ENCODE measurements around the gene LRIT3. TPM values are rescaled to one million over a fixed set of nuclear protein-coding genes. Genes with fewer than 3 reads are reported as not detected.

LRIT3 gene
- total and polyA plus RNA-seq, 2 of the 8 experiments (the other 6 are each of a cell fraction or from before 2014, with no cell fraction given) = 0.11 TPM; not detected in 1

GRCh38 chr4:109908731-109909130 is 60.8 kb downstream of the LRIT3 start:
- Histone ChIP-seq H3K36me3 (ENCODE audit: control insufficient read depth in 2 of 4, insufficient read depth in 4 of 4, low read length in 3 of 4) (no peaks in the 10 kb centered on the region), H3K27me3 (replicated peaks in 1 of 4; ENCODE audit: control insufficient read depth in 3 of 4, extremely low read depth in 1 of 4, insufficient read depth in 3 of 4, low read length in 3 of 4) (no peaks in the 10 kb centered on the region), H2BK5ac (ENCODE audit: low read depth, low read length) (no peak overlapping the region), H3K4me3 (ENCODE audit: extremely low read depth in 1 of 4, insufficient read depth in 2 of 4, low read depth in 3 of 4, low read length in 4 of 4) (no peak overlapping the region), H3K4ac (replicated peaks; ENCODE audit: insufficient read length, low read depth, low read length) (no peak overlapping the region), H3K79me2 (ENCODE audit: control insufficient read depth in 1 of 2, insufficient read depth in 2 of 2, low read length in 2 of 2) (no peaks in the 10 kb centered on the region), H2AFZ (ENCODE audit: low read length) (no peak overlapping the region), H4K5ac (ENCODE audit: insufficient read length, low read depth, low read length) (no peak overlapping the region), H2BK20ac (ENCODE audit: low read length) (no peak overlapping the region), H4K20me1 (replicated peaks in 1 of 2; ENCODE audit: control insufficient read depth in 1 of 2, insufficient read depth in 2 of 2, low read length in 2 of 2) (no peaks in the 10 kb centered on the region), H3K14ac (ENCODE audit: insufficient read length) (no peak overlapping the region), H2BK15ac (ENCODE audit: low read length) (no peak overlapping the region), H3K27ac (ENCODE audit: low read depth, low read length) (no peak overlapping the region), H3K4me1 (replicated peaks in 1 of 4; ENCODE audit: control insufficient read depth in 3 of 4, insufficient read depth in 4 of 4, low read length in 3 of 4) (peaks cover 0 to 8% (median 5%) of the 10 kb centered on the region in 4 experiments; a peak in 5 of 7 replicates), H3K79me1 (ENCODE audit: low read depth, low read length) (no peaks in the 10 kb centered on the region), H3K4me2 (ENCODE audit: insufficient read depth in 1 of 2, low read depth in 2 of 2, low read length in 2 of 2) (no peak overlapping the region), H2AK5ac (ENCODE audit: low read depth, low read length) (no peak overlapping the region), H3K56ac (replicated peaks; ENCODE audit: insufficient read length, low read depth, low read length) (no peak overlapping the region), H3K9ac (replicated peaks in 1 of 4; ENCODE audit: extremely low read depth in 1 of 4, low read depth in 3 of 4, low read length in 3 of 4) (no peak overlapping the region), H3K18ac (ENCODE audit: extremely low read depth, low read length) (no peak overlapping the region), H4K91ac (replicated peaks; ENCODE audit: insufficient read length, low read length) (no peak overlapping the region), H2BK12ac (ENCODE audit: low read depth, low read length) (no peak overlapping the region), H3K9me3 (ENCODE audit: insufficient read depth in 2 of 2, low read depth in 1 of 2, low read length in 1 of 2) (no peaks in the 10 kb centered on the region), H2BK120ac (replicated peaks; ENCODE audit: low read depth, low read length) (no peak overlapping the region), H3K23ac (ENCODE audit: insufficient read length) (no peak overlapping the region), H4K8ac (ENCODE audit: extremely low read depth, insufficient read depth, low read length) (no peak overlapping the region), H3K23me2 (ENCODE audit: low read depth, low read length) (no peaks in the 10 kb centered on the region)
- DNase-seq (ENCODE audit: low read depth in 1 of 2, low spot score in 2 of 2) (no peak), FAIRE-seq (no peak)
- ChIA-PET POLR2A (ENCODE audit: partially characterized antibody) (no interaction called here), CTCF (ENCODE audit: partially characterized antibody) (no interaction called here)
- TF ChIP-seq CHD2 (IDR thresholded peaks at IDR 0.05; ENCODE audit: low read length) = no peak
- TF ChIP-seq TEAD4 (IDR thresholded peaks at IDR 0.05; ENCODE audit: low read depth, low read length) = no peak
- no peak for TF ChIP-seq KDM5A (IDR thresholded peaks at IDR 0.05; ENCODE audit: low read length)
- TF ChIP-seq RXRA (IDR thresholded peaks at IDR 0.05; ENCODE audit: insufficient read depth, low read depth, low read length) = no peak
- TF ChIP-seq SP1 (IDR thresholded peaks at IDR 0.05; ENCODE audit: low read depth, low read length) = no peak
- no peak for TF ChIP-seq RNF2 (IDR thresholded peaks at IDR 0.05; ENCODE audit: borderline replicate concordance, low read depth, low read length, missing control alignments, poor library complexity, severe bottlenecking)
- WGBS, 2 experiments (ENCODE audit: extremely low coverage in 1 of 2, insufficient coverage in 1 of 2, insufficient read length in 1 of 2, insufficient replicate concordance in 2 of 2, low coverage in 1 of 2, low lambda C conversion rate in 2 of 2, missing lambda C conversion rate in 1 of 2) = 100% methylated on average over 1 of the region's 1 CpG; no CpG with 5 or more reads in 1 of the 2 experiments

Data from H1 (cell line).